Stimulated activated CD4-positive, alpha-beta T cell treated with anti-CD3 and anti-CD28 coated beads, Interleukin-12 subunit alpha, Interleukin-12 subunit beta, amount 100 ng/mL, for 4 hours (primary cell): ENCODE data around the gene SLC26A5.

Source experiments
- DNase-seq: peaks from one replicate; pipeline ENCODE4 v3.0.0-alpha.2; 2020

SLC26A5 gene

GRCh38 chr7:103398483-103399127 lies 47.4 kb downstream of the SLC26A5 start:
- no peak for DNase-seq

GRCh38 chr7:103396471-103396870 lies 49.5 kb downstream of the SLC26A5 start:
- no peak for DNase-seq

- DNase-seq: no peak
These were observed 50.9 kb downstream of the SLC26A5 start for GRCh38 chr7:103395071-103395470.

GRCh38 chr7:103394566-103394965 lies 51.4 kb downstream of the SLC26A5 start:
- no peak for DNase-seq

- DNase-seq: no peak
These were observed 54.0 kb downstream of the SLC26A5 start for GRCh38 chr7:103391976-103392375.

- no peak for DNase-seq
These were observed 54.9 kb downstream of the SLC26A5 start for GRCh38 chr7:103391150-103391549.

GRCh38 chr7:103389263-103389662 lies 56.7 kb downstream of the SLC26A5 start:
- DNase-seq: no peak

GRCh38 chr7:103388469-103389140 lies 57.4 kb downstream of the SLC26A5 start:
- no peak for DNase-seq

- no peak for DNase-seq
These were observed 58.8 kb downstream of the SLC26A5 start for GRCh38 chr7:103387242-103387641.

GRCh38 chr7:103382032-103382402 lies 64.0 kb downstream of the SLC26A5 start:
- no peak for DNase-seq

- no peak for DNase-seq
These were observed 64.6 kb downstream of the SLC26A5 start for GRCh38 chr7:103381280-103382031.

GRCh38 chr7:103380395-103381191 lies 65.4 kb downstream of the SLC26A5 start:
- no peak for DNase-seq

GRCh38 chr7:103379270-103379975 lies 66.6 kb downstream of the SLC26A5 start:
- no peak for DNase-seq

GRCh38 chr7:103373866-103374643 lies 72.0 kb downstream of the SLC26A5 start:
- DNase-seq: no peak

- no peak for DNase-seq
These were observed 76.6 kb downstream of the SLC26A5 start for GRCh38 chr7:103369432-103369831.

- DNase-seq: no peak
These were observed 96.2 kb downstream of the SLC26A5 start for GRCh38 chr7:103349805-103350204.

GRCh38 chr7:103348959-103349358 lies 97.0 kb downstream of the SLC26A5 start:
- no peak for DNase-seq

- no peak for DNase-seq
These were observed 97.6 kb downstream of the SLC26A5 start for GRCh38 chr7:103348452-103348851.

GRCh38 chr7:103347507-103348267 lies 98.3 kb downstream of the SLC26A5 start, which contains the start of gene PSMC2:
Gene PSMC2, plus strand, starts transcription at chr7:103347643. Its CDS starts 69 bp downstream, at chr7:103347712.
- DNase-seq: peak; percentile 65

GRCh38 chr7:103346396-103346795 lies 99.6 kb downstream of the SLC26A5 start:
- no peak for DNase-seq
